Urinary bladder (tissue), 4 donors: ENCODE data around the gene NIPA2. TPM values are rescaled to one million over a fixed set of nuclear protein-coding genes. Genes with fewer than 3 reads are reported as not detected.

ENCODE experiments used
- DNase-seq: peaks from one replicate; pipeline ENCODE4 v3.0.0-alpha.2; 2015; ENCODE audit errors: extremely low spot score
- H3K27ac ChIP-seq: one replicate; pipeline ENCODE4 v1.5.1; 2013; ENCODE audit warnings: low read depth, mild to moderate bottlenecking, moderate library complexity
- H3K36me3 ChIP-seq: one replicate; pipeline ENCODE4 v1.6.1; 2013; ENCODE audit warnings: mild to moderate bottlenecking, moderate library complexity; ENCODE audit not compliant: insufficient read depth
- H3K4me1 ChIP-seq: one replicate; pipeline ENCODE4 v1.6.1; 2013; ENCODE audit warnings: mild to moderate bottlenecking, moderate library complexity; ENCODE audit not compliant: insufficient read depth
- H3K4me3 ChIP-seq: one replicate; pipeline ENCODE4 v1.5.1; 2013; ENCODE audit warnings: low read depth, low read length
- WGBS: extraction: QIAGEN DNeasy Blood & Tissue Kit; methylation state at CpG from one replicate; pipeline ENCODE4 v1.1.7; 2013; 5-methylcytosine and 5-hydroxymethylcytosine counted together
- polyA plus RNA-seq: library from polyadenylated mRNA; stranded (reverse); fragments of 200-250 nt; gene quantifications from one replicate; pipeline ENCODE4 v1.2.3, GENCODE V29; 2013
- total RNA-seq: library from RNA; depleted of rRNA; stranded (reverse); fragments of >200 nt; gene quantifications from one replicate; pipeline ENCODE4 v1.2.3, GENCODE V29; 2014
- donor health status: healthy with polysubstance abuse.
- donor health status: healthy.

Gene NIPA2
- total and polyA plus RNA-seq, 2 donors, result 32.5 to 47.6 TPM

- peaks cover 4% of the 10 kb centered on the region for H3K36me3 ChIP-seq
- WGBS, result 87% methylated on average over 4 of the region's 4 CpGs
- H3K27ac ChIP-seq, result no peak overlapping the region
- no peak overlapping the region for H3K4me3 ChIP-seq
- no peaks in the 10 kb centered on the region for H3K4me1 ChIP-seq
- DNase-seq, result no peak
These were observed 13.0 kb downstream of the NIPA2 start for GRCh38 chr15:22851513-22851912.

DNA sequence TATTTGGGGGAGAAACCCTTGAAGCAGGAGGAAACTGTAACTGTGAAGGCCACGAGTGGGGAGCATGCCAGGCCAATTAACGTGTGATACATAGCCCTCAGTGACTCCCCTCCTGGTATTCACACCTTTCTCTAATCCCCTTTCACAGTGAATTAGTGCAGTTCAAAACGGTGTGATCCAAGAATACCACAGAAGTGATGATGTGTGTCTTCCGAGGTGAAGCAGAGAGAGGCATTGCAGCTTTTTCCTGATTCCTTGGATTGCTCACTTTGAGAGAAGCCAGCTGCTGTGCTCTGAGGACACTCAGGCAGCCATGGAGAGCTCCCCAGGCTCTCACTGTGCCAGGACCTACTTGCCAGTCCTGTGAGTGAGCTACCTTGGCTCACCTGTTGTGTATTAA, 17.3 kb downstream of the NIPA2 start:
- Histone ChIP-seq H3K4me3 (no peak overlapping the region), H3K4me1 (no peaks in the 10 kb centered on the region), H3K36me3 (peaks cover 3% of the 10 kb centered on the region), H3K27ac (no peak overlapping the region)
- 54% methylated on average over 4 of the region's 4 CpGs for WGBS
- no peak for DNase-seq

DNA sequence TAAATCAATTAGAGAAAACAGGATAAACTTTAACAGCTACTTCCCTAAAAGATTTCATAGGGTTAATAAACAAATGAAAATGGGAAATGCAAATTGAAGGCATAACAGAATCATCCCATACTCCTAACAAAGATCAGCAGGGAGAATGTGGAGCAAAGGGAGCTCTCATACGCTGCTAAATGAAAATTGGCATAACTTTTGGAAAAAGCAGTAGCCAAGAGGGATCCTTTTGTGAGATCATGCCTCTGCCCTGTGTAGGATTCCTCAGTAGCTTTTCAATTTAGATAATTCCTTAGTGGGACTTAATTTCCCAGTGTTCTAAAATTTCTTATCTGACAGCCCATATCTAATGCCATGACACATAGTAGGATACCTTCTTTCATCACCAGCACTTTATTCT, 18.2 kb downstream of the NIPA2 start:
- Histone ChIP-seq H3K4me3 (no peak overlapping the region), H3K4me1 (no peaks in the 10 kb centered on the region), H3K36me3 (peaks cover 3% of the 10 kb centered on the region), H3K27ac (no peak overlapping the region)
- DNase-seq, result no peak
- WGBS, result 76% methylated on average over 1 of the region's 1 CpG

DNA sequence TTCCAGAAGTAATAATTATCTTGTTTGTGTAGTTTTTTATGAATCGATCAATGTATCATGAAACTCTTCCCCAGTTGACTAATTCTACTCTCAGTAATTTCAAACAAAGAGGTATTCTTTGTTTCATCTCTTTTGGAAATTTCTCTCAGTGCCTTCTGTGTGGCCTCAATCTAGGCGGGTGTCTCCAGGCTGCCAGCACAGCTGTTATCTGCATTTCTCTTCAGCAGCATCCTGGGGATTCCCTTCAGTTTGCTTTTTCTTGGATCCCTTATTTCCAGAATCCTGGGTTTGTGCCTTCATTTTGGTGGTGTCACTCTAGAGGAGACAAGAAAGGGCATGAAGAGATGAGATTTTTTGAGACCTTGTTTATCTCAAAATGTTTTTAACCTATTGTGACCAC, 22.7 kb downstream of the NIPA2 start:
- no peak for DNase-seq
- WGBS, result 70% methylated on average over 2 of the region's 2 CpGs
- H3K36me3 ChIP-seq, result peaks cover 1% of the 10 kb centered on the region
- no peaks in the 10 kb centered on the region for H3K4me1 ChIP-seq
- no peak overlapping the region for H3K4me3 ChIP-seq
- no peak overlapping the region for H3K27ac ChIP-seq

GRCh38 chr15:22863356-22863755, 24.9 kb downstream of the NIPA2 start:
- no peak overlapping the region for H3K4me3 ChIP-seq
- H3K4me1 ChIP-seq, result no peaks in the 10 kb centered on the region
- no peak for DNase-seq
- H3K27ac ChIP-seq, result no peak overlapping the region
- H3K36me3 ChIP-seq, result peaks cover 3% of the 10 kb centered on the region
- 89% methylated on average over 3 of the region's 3 CpGs for WGBS

- Histone ChIP-seq H3K36me3 (peaks cover 3% of the 10 kb centered on the region), H3K4me3 (no peak overlapping the region), H3K4me1 (no peaks in the 10 kb centered on the region), H3K27ac (no peak overlapping the region)
- 87% methylated on average over 7 of the region's 7 CpGs for WGBS
- no peak for DNase-seq
These were observed 27.6 kb downstream of the NIPA2 start for GRCh38 chr15:22866079-22866478.

DNA sequence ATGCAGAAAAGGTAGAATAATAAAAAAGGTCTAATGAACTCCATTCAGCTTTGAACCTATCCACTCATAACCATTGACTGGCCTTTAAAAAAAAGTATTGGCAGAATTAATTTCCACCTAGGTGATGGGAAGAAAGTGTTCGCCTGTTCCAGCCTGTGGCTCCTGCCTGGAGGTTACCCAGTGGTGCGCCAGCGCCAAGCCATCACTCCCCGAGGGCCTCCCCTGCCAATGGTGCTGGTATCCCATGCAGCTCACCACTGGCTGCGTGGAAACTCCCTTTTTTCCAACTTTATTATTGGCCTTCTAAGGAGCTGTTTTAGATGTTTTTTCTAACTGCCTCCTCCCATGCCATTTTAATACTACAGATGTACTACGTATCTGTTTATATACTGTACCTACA, 29.4 kb downstream of the NIPA2 start:
- Histone ChIP-seq H3K36me3 (peaks cover 3% of the 10 kb centered on the region), H3K27ac (no peak overlapping the region), H3K4me1 (no peaks in the 10 kb centered on the region), H3K4me3 (no peak overlapping the region)
- WGBS, result 83% methylated on average over 6 of the region's 6 CpGs
- DNase-seq, result no peak

GRCh38 chr15:22868495-22868894, 30.0 kb downstream of the NIPA2 start:
- DNase-seq, result no peak
- Histone ChIP-seq H3K36me3 (peaks cover 3% of the 10 kb centered on the region), H3K4me3 (no peak overlapping the region), H3K4me1 (no peaks in the 10 kb centered on the region), H3K27ac (no peak overlapping the region)
- WGBS, result 35% methylated on average over 4 of the region's 4 CpGs

- no peak for DNase-seq
- H3K27ac ChIP-seq, result no peak overlapping the region
- no peaks in the 10 kb centered on the region for H3K4me1 ChIP-seq
- no peak overlapping the region for H3K4me3 ChIP-seq
- H3K36me3 ChIP-seq, result peaks cover 3% of the 10 kb centered on the region
- 78% methylated on average over 9 of the region's 9 CpGs for WGBS
These were observed 30.5 kb downstream of the NIPA2 start for GRCh38 chr15:22868928-22869327.

DNA sequence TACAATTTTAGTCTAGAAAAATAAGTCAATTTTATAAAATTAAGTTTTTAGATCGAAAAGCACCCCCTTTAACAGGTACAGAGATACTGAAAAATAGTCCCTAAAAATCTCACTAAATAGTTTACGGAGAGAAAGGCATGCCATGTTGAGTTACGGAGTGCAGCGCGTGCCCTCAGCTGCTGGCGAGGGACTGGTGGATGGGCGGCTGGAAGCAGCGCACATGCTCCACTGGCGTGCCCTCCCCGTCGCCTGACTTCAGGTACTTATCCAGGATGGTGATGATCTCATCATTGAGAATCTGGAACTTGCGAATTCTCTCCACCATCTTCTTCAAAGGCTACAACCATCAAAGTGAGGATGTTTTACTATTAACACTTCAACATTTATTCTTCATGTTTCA, 31.4 kb downstream of the NIPA2 start:
- H3K36me3 ChIP-seq, result peaks cover 3% of the 10 kb centered on the region
- H3K4me3 ChIP-seq, result no peak overlapping the region
- H3K27ac ChIP-seq, result no peak overlapping the region
- H3K4me1 ChIP-seq, result no peaks in the 10 kb centered on the region
- 97% methylated on average over 12 of the region's 12 CpGs for WGBS
- DNase-seq, result no peak

- H3K4me1 ChIP-seq, result no peaks in the 10 kb centered on the region
- no peak overlapping the region for H3K27ac ChIP-seq
- 98% methylated on average over 11 of the region's 11 CpGs for WGBS
- DNase-seq, result no peak
- peaks cover 3% of the 10 kb centered on the region for H3K36me3 ChIP-seq
- no peak overlapping the region for H3K4me3 ChIP-seq
These were observed 32.4 kb downstream of the NIPA2 start for GRCh38 chr15:22870865-22871264.

DNA sequence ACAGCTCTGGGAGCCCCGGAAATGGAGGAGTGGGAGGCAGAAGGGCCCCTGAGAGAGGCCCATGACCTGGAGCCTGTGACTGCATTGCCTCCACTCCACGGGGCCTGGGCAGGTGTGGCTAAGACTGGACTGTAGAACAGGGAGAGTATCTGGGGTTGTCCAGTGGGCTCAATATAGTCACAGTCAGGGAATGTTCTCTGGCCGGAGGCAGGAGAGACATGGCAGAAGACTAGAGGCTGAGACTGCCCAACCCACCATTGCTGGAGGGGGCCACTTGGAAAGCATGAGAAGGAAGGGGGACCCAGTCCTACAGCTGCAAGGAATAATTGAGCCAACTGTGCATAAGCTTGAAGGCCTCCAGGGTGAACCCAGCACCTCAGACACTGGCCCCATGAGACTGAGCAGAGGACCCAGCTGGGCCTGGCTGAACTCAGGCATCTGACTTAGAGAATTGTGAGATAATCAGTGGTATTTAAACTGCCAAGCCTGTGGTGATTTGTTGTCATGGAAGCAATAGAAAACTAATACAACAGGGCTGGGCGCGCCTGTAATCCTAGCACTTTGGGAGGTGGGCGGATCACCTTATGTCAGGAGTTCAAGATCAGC, 33.1 kb downstream of the NIPA2 start:
- Histone ChIP-seq H3K27ac (no peak overlapping the region), H3K4me3 (no peak overlapping the region), H3K4me1 (no peaks in the 10 kb centered on the region), H3K36me3 (no peaks in the 10 kb centered on the region)
- WGBS, result 95% methylated on average over 6 of the region's 6 CpGs
- no peak for DNase-seq

- H3K4me1 ChIP-seq, result no peaks in the 10 kb centered on the region
- 86% methylated on average over 17 of the region's 17 CpGs for WGBS
- no peak overlapping the region for H3K4me3 ChIP-seq
- H3K36me3 ChIP-seq, result peaks cover 2% of the 10 kb centered on the region
- no peak overlapping the region for H3K27ac ChIP-seq
- DNase-seq, result no peak
These were observed 34.7 kb downstream of the NIPA2 start for GRCh38 chr15:22872936-22873701.

DNA sequence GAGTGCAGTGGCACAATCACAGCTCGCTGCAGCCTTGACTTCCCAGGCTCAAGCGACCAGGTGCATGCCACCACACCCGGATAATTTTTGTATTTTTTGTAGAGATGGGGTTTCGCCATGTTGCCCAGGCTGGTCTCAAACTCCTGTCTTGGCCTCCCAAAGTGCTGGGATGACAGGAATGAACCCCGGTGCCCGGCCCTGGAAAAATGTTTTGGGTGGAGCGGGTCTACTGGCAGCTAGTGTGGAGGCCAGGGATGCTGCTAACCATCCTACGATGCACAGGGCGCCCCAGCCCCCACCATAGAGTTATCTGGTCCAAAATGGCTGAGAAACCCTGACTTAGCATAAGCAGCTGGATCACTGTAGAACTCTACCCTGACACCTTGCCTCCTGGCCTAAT, 35.4 kb downstream of the NIPA2 start:
- Histone ChIP-seq H3K4me3 (no peak overlapping the region), H3K36me3 (peaks cover 2% of the 10 kb centered on the region), H3K27ac (no peak overlapping the region), H3K4me1 (no peaks in the 10 kb centered on the region)
- DNase-seq, result no peak
- 92% methylated on average over 9 of the region's 9 CpGs for WGBS
